COLO668 (cell line): ENCODE measurements around the gene TRAM2.

ENCODE experiments used
- DNase-seq: peaks from one replicate; lab custom pipeline; 2025; ENCODE audit not compliant: unreplicated experiment; lab: John Stamatoyannopoulos, UW

The TRAM2 gene

GRCh38 chr6:52548353-52548713, 28.5 kb downstream of the TRAM2 start:
- DNase-seq = no peak

GRCh38 chr6:52547647-52548352, 29.1 kb downstream of the TRAM2 start:
- no peak for DNase-seq

- no peak for DNase-seq
Measured at GRCh38 chr6:52546678-52547077, 30.2 kb downstream of the TRAM2 start.

DNA sequence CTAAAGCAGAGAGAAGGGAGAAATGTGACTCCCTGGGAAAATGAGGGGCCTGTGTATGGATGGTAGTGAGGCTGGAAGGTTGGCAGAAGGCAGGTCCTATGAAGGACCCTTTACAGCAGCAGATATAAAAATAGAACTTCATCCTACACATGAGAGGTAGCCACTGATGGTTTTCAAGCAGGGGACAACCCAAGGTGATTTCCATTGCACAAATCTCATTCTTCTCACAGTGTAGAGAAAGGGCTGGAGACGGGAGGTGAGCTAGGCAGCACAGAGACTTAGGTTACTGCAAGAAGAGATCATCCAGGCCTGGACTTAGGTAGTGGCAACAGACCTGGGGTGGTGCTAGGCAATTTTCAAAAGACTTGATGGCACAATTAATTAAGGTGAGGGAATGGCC, 30.7 kb downstream of the TRAM2 start:
- no peak for DNase-seq

GRCh38 chr6:52545406-52546119, 31.3 kb downstream of the TRAM2 start:
- DNase-seq = no peak

- DNase-seq = no peak
Measured at GRCh38 chr6:52544602-52545405, 32.1 kb downstream of the TRAM2 start.

GRCh38 chr6:52543729-52544601, 32.9 kb downstream of the TRAM2 start:
- DNase-seq = no peak

- no peak for DNase-seq
Measured at GRCh38 chr6:52543262-52543661, 33.6 kb downstream of the TRAM2 start.

DNA sequence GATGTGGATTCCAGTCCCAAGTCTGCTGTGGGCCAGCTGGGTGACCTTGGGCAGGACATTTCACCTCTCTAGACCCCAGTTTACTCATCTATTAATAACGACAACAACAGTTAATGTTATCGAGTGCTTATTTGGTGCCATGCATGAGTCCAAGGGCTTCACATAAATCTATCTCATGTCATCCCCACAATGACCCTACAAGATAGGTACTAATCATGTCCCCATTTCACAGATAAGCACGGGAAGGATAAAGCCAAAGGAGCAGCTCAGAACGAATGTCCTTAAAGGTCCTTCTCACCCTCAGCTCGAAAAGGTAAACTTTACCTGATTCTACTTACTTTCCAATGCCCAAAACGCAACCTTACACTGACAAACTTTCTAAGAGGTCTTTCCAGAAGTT, 35.7 kb downstream of the TRAM2 start:
- DNase-seq = no peak

GRCh38 chr6:52540286-52540902, 36.5 kb downstream of the TRAM2 start:
- DNase-seq = no peak

GRCh38 chr6:52539607-52540006, 37.3 kb downstream of the TRAM2 start:
- no peak for DNase-seq

GRCh38 chr6:52538901-52539354, 37.9 kb downstream of the TRAM2 start:
- DNase-seq = no peak

- DNase-seq = no peak
Measured at GRCh38 chr6:52538252-52538900, 38.5 kb downstream of the TRAM2 start.

DNA sequence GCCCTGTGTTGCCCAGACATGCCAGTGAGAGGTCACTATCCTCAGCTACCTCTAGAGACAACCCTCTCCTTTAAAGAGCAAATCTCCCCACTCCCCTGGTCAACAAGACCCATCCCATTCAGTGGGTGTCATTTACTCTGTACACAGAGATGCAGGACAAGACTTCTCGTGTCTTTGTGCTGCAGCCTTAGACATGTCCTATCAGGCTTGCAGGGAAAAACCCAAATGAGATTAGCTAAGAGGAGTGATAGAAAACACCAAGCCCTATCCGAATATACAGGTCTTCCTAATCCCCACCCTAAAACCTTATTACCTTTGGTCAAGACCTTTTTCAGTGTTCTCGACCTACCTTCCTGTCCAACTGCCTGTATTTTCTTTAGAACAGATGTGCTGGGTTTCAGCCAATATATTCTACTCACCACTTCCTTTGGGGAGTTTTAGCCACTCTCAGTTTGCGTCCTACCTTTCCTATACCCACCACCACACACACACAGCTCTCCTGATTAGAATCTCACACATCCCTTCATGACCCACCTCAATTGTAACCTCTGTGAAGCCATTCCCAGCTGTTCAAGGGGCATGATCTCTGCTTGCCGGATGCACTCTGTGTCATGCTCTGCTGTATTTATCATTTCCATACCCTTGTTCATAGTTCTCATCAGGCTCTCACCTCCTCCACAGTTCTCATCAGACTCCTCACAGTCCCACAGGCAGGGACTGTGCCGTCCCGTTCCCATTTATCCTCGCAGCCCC, 39.7 kb downstream of the TRAM2 start:
- no peak for DNase-seq

DNA sequence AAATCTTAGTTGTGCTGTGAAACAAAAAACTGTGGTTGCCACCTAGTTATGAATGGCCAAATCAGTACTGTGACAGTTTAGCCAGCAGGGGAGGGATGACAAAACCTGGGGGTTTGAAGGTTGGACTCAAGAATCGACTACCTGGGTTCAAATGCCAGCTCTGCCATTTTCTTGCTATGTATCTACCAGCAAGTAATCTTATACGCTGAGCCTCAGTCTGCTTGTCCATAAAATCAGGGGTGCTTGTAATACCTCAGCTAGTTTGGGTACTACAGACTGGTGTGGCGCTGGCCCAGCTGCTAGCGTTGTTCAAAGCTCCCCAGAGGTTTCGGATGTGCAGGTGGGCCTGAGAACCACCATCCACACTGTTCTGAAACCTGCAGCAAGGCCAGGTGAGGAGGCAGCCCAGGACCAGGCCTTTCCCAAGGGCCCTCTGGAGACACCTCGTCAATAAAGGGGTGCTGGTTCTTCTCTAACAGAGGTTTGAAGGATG, 40.4 kb downstream of the TRAM2 start:
- no peak for DNase-seq

DNA sequence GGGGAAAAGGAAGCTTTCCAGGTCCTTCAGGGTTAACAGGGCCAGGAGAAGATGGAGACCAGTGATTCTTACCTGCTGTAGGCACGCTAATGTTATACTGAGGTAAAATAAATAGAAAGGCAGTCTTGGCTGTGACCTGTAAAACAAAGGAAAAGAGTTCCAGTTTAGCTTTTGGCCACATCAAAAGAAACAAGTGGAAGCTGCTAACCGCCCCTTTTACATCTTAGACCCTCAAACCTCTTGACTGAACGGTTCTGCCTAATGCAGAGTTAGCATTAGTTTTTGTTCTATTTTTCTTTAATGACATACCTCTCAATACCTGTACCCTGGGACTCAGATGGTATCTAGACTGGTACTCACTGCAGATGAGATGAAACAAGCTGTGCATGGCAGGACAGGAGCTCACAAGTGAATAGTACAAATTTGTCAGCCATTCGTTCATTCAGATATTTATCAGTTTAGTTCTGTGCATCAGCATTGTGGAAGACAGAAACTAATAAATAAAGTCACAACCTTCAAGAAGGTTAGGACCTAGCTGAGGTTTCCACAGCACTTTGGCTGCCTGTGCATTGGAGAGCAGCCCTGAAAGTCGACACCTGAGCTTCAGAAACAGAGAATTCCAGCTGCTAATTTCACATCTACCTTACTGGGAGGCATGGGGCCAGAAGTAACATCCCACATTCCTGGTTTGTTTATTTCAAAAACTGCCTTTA, 41.0 kb downstream of the TRAM2 start:
- no peak for DNase-seq

DNA sequence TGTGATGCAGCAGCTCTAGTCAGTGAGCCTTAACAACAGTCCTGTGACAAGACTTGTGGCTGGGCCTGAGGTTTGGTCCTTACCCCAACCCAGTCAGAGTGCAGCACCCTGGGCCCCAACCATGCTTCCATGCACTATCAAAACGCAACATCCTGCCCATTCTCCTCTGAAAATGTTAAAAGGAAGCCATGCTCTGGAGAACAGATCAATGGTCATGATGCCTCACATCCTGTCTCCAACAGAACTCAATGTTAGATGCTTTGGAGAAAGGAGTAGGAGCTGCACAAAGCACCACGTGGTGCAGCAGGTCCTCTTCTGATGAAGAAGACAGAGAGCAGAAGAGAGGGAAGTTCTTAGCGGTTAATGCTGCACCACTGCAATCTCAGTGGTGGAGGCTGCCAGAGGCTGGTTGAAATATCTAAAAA, 41.9 kb downstream of the TRAM2 start:
- no peak for DNase-seq

GRCh38 chr6:52534363-52534762, 42.5 kb downstream of the TRAM2 start:
- DNase-seq = no peak
